Gastroesophageal sphincter (tissue), 3 donors: ENCODE measurements around the gene CFAP61.

Source experiments
- POLR2A ChIP-seq, 2 donors: fragments of 450-650 bp; IDR thresholded peaks; one replicate each; pipeline ENCODE4 v1.6.1; 2017; ENCODE audit warnings: antibody characterized with exemption in 2 of 2, mild to moderate bottlenecking in 2 of 2, moderate library complexity in 1 of 2
- TF ChIP-seq, protein P1 (sequence below), 4 experiments: fragments of 200-600 bp in 2 of 4; fragments of 450-650 bp in 2 of 4; sonication (generic) in 1 of 4; IDR thresholded peaks; one replicate each; pipeline ENCODE4 v1.5.1; 2017 to 2019; ENCODE audit warnings: antibody characterized with exemption in 4 of 4, mild to moderate bottlenecking in 2 of 4, moderate library complexity in 2 of 4

DNA sequence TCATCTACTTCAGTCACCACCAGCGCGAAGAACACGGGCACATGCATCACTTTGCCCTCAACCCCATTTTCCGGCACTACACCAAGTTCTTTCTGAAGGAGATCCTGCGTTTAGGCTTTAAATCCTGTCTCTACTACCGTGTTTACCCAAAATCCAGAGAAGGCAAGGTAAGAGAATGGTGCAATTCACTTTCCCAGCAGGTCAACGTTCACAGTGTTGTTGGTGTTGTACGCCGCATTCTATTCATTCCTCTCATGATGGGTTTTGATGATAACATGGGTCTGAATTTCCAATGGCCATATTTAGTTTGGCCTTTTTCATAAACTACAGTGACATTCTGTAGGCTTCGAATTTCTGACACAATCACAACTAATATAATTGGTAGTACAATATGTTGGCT lies 144.3 kb downstream of the CFAP61 start:
- TF ChIP-seq, protein P1, sequence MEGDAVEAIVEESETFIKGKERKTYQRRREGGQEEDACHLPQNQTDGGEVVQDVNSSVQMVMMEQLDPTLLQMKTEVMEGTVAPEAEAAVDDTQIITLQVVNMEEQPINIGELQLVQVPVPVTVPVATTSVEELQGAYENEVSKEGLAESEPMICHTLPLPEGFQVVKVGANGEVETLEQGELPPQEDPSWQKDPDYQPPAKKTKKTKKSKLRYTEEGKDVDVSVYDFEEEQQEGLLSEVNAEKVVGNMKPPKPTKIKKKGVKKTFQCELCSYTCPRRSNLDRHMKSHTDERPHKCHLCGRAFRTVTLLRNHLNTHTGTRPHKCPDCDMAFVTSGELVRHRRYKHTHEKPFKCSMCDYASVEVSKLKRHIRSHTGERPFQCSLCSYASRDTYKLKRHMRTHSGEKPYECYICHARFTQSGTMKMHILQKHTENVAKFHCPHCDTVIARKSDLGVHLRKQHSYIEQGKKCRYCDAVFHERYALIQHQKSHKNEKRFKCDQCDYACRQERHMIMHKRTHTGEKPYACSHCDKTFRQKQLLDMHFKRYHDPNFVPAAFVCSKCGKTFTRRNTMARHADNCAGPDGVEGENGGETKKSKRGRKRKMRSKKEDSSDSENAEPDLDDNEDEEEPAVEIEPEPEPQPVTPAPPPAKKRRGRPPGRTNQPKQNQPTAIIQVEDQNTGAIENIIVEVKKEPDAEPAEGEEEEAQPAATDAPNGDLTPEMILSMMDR (IDR thresholded peaks at IDR 0.05), result no peak
- no peak for TF ChIP-seq POLR2A (IDR thresholded peaks at IDR 0.05)
